ENCODE data around the gene FBLN1. TPM values are rescaled to one million over a fixed set of nuclear protein-coding genes. Genes with fewer than 3 reads are reported as not detected.

Gene FBLN1
- total RNA-seq, 1 experiment from 2014 or later, result 23.4 TPM

- ATAC-seq, result no peak
- H3K27ac ChIP-seq (ENCODE audit: low read depth, low read length), result peak overlapping the region; percentile 58
- H3K36me3 ChIP-seq (ENCODE audit: control insufficient read depth in 1 of 2, insufficient read depth in 2 of 2, low read length in 2 of 2), result no peaks in the 10 kb centered on the region
- BruUV-seq (replicated peaks), result no TSS peak
- H4K20me1 ChIP-seq (ENCODE audit: insufficient read depth), result no peaks in the 10 kb centered on the region
- H3K4me3 ChIP-seq (replicated peaks in 1 of 2; ENCODE audit: low read depth in 1 of 2, low read length in 2 of 2), result 0 out of 4 replicates have a peak overlapping the region, but pooled peaks of 1 of the 2 experiments have one; percentile 2
- CTCF ChIA-PET, result interaction anchor here (0.6 kb wide), 1 partner anchor 108 kb away, joined by 3 read pairs; no protein-coding TSS in a partner anchor
- no peaks in the 10 kb centered on the region for H3K27me3 ChIP-seq (ENCODE audit: insufficient read depth, low read length)
- H3K9ac ChIP-seq (ENCODE audit: low read length), result peak overlapping the region; percentile 19; the same call in 1 of the 2 replicates
- TF ChIP-seq SRF (IDR thresholded peaks at IDR 0.05; ENCODE audit: low read depth) (no peak), MAX (IDR thresholded peaks at IDR 0.05) (0 out of 2 replicates have a peak, but pooled peaks have one; percentile 2), ELF1 (IDR thresholded peaks at IDR 0.05; ENCODE audit: borderline replicate concordance, low read depth) (no peak), CEBPB (IDR thresholded peaks at IDR 0.05; ENCODE audit: low read depth) (no peak)
- no peak overlapping the region for H2AFZ ChIP-seq (ENCODE audit: low read depth, low read length, poor library complexity, severe bottlenecking)
- H3K9me2 ChIP-seq (ENCODE audit: insufficient read depth), result no peaks in the 10 kb centered on the region
- H3K9me3 ChIP-seq (ENCODE audit: control insufficient read depth in 1 of 2, insufficient read depth in 1 of 2, low read depth in 1 of 2, low read length in 2 of 2), result no peaks in the 10 kb centered on the region
- intact Hi-C loops (cut with micrococcal nuclease), result no loop called here
- DNase-seq (ENCODE audit: low read depth, low spot score), result no peak
- H3K4me1 ChIP-seq (ENCODE audit: control insufficient read depth in 1 of 2, insufficient read depth in 2 of 2, low read length in 2 of 2), result peaks cover 14 to 35% of the 10 kb centered on the region in 2 experiments; a peak in 3 of 4 replicates
- POLR2A ChIA-PET, result no interaction called here
- RAD21 ChIA-PET (ENCODE audit: low non-redundant PET in 1 of 2, low total read pairs in 2 of 2, uncharacterized antibody in 2 of 2, unreplicated experiment in 2 of 2), result interaction anchor here in 1 of 2 experiments (0.7 kb wide), 1 partner anchor 67 kb away, joined by 3 read pairs; no protein-coding TSS in a partner anchor
- peak overlapping the region; percentile 51 for H3K4me2 ChIP-seq (ENCODE audit: low read length)
- no peaks in the 10 kb centered on the region for H3K79me2 ChIP-seq (ENCODE audit: insufficient read depth, low read length)
Observed at GRCh38 chr22:45549762-45550378, 47.2 kb downstream of the FBLN1 start.

- Histone ChIP-seq H3K9ac (ENCODE audit: low read length) (no peak overlapping the region), H3K4me3 (replicated peaks in 1 of 2; ENCODE audit: low read depth in 1 of 2, low read length in 2 of 2) (no peak overlapping the region), H3K79me2 (ENCODE audit: insufficient read depth, low read length) (no peaks in the 10 kb centered on the region), H3K27me3 (ENCODE audit: insufficient read depth, low read length) (no peaks in the 10 kb centered on the region), H3K27ac (ENCODE audit: low read depth, low read length) (no peak overlapping the region), H3K9me3 (ENCODE audit: control insufficient read depth in 1 of 2, insufficient read depth in 1 of 2, low read depth in 1 of 2, low read length in 2 of 2) (no peaks in the 10 kb centered on the region), H3K4me1 (ENCODE audit: control insufficient read depth in 1 of 2, insufficient read depth in 2 of 2, low read length in 2 of 2) (peaks cover 14 to 35% of the 10 kb centered on the region in 2 experiments; a peak in 3 of 4 replicates), H3K4me2 (ENCODE audit: low read length) (no peak overlapping the region), H3K36me3 (ENCODE audit: control insufficient read depth in 1 of 2, insufficient read depth in 2 of 2, low read length in 2 of 2) (no peaks in the 10 kb centered on the region), H2AFZ (ENCODE audit: low read depth, low read length, poor library complexity, severe bottlenecking) (no peak overlapping the region), H4K20me1 (ENCODE audit: insufficient read depth) (no peaks in the 10 kb centered on the region), H3K9me2 (ENCODE audit: insufficient read depth) (no peaks in the 10 kb centered on the region)
- CTCF ChIA-PET, result interaction anchor here (2.8 kb wide), 1 partner anchor 109 kb away, joined by 16 read pairs; no protein-coding TSS in a partner anchor
- no TSS peak for BruUV-seq (replicated peaks)
- intact Hi-C loops (cut with micrococcal nuclease), result no loop called here
- POLR2A ChIA-PET, result no interaction called here
- ATAC-seq (no peak), DNase-seq (ENCODE audit: low read depth, low spot score) (no peak)
- RAD21 ChIA-PET (ENCODE audit: low non-redundant PET in 1 of 2, low total read pairs in 2 of 2, uncharacterized antibody in 2 of 2, unreplicated experiment in 2 of 2), result no interaction called here
- TF ChIP-seq REST (IDR thresholded peaks at IDR 0.05; ENCODE audit: low read depth), result no peak
- no peak for TF ChIP-seq FOSL1 (IDR thresholded peaks at IDR 0.05; ENCODE audit: low read depth)
- TF ChIP-seq SP1 (IDR thresholded peaks at IDR 0.05; ENCODE audit: low read depth), result no peak
- TF ChIP-seq YY1 (IDR thresholded peaks at IDR 0.05; ENCODE audit: extremely low read depth, insufficient replicate concordance, low read depth, low read length), result no peak
- TF ChIP-seq SRF (IDR thresholded peaks at IDR 0.05; ENCODE audit: low read depth), result no peak
- TF ChIP-seq TCF7L2 (IDR thresholded peaks at IDR 0.05; ENCODE audit: borderline replicate concordance, extremely low read depth, insufficient read depth, insufficient read length), result no peak
- no peak for TF ChIP-seq ZFX (IDR thresholded peaks at IDR 0.05)
- TF ChIP-seq ZBTB33 (IDR thresholded peaks at IDR 0.05; ENCODE audit: extremely low read depth, insufficient replicate concordance, low read length), result no peak
- TF ChIP-seq JUND (IDR thresholded peaks at IDR 0.05), result no peak
Observed at GRCh38 chr22:45550416-45550815, 47.7 kb downstream of the FBLN1 start.

All from HCT116 (cell line).